WERI-Rb-1 (cell line): ENCODE measurements around the gene CAMK1.

Experiments
- DNase-seq: peaks from one replicate; pipeline ENCODE4 v3.0.0-alpha.2; 2020
- H3K27ac ChIP-seq: fragments of 250-450 bp; sonication (Bioruptor Pico); 2 replicates; pipeline ENCODE4 v1.5.1; 2020; ENCODE audit warnings: mild to moderate bottlenecking, moderate library complexity
- H3K27me3 ChIP-seq: fragments of 250-450 bp; sonication (Bioruptor Pico); 2 replicates; pipeline ENCODE4 v1.5.1; 2021; ENCODE audit warnings: mild to moderate bottlenecking, low read depth, moderate library complexity; ENCODE audit not compliant: insufficient read depth, severe bottlenecking
- H3K36me3 ChIP-seq: fragments of 250-450 bp; sonication (Bioruptor Pico); 2 replicates; pipeline ENCODE4 v1.5.1; 2020; ENCODE audit warnings: mild to moderate bottlenecking, moderate library complexity
- H3K4me3 ChIP-seq: 2 replicates; pipeline ENCODE4 v1.5.1; 2011; ENCODE audit warnings: low read depth, mild to moderate bottlenecking, control low read depth, low read length
- H3K9me3 ChIP-seq: fragments of 250-450 bp; sonication (Bioruptor Pico); 2 replicates; pipeline ENCODE4 v1.5.1; 2021; ENCODE audit warnings: mild to moderate bottlenecking, moderate library complexity; ENCODE audit not compliant: severe bottlenecking
- TF ChIP-seq, protein P1 (sequence below): IDR thresholded peaks from 2 replicates; pipeline ENCODE4 v1.5.1; 2011; ENCODE audit warnings: low read depth, mild to moderate bottlenecking, control low read depth, inconsistent platforms, low read length

Gene CAMK1

DNA sequence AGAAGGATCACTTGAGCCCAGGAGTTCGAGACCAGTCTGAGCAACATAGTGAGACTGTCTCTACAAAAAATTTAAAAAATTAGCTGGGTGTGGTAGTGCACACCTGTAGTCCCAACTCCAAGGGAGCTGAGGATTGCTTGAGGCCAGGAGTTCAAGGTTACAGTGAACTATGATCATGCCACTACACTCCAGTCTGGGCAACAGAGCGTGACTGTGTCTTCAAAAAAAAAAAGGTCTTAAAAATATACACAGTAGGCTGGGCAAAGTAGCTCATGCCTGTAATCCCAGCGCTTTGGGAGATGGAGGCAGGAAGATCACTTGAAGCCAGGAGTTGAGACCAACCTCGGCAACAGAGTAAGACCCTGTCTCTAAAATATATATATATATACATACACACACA is 11.2 kb upstream of the CAMK1 start:
- no peak for DNase-seq
- H3K36me3 ChIP-seq: peaks cover 29% of the 10 kb centered on the region
- TF ChIP-seq, protein P1, sequence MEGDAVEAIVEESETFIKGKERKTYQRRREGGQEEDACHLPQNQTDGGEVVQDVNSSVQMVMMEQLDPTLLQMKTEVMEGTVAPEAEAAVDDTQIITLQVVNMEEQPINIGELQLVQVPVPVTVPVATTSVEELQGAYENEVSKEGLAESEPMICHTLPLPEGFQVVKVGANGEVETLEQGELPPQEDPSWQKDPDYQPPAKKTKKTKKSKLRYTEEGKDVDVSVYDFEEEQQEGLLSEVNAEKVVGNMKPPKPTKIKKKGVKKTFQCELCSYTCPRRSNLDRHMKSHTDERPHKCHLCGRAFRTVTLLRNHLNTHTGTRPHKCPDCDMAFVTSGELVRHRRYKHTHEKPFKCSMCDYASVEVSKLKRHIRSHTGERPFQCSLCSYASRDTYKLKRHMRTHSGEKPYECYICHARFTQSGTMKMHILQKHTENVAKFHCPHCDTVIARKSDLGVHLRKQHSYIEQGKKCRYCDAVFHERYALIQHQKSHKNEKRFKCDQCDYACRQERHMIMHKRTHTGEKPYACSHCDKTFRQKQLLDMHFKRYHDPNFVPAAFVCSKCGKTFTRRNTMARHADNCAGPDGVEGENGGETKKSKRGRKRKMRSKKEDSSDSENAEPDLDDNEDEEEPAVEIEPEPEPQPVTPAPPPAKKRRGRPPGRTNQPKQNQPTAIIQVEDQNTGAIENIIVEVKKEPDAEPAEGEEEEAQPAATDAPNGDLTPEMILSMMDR: no peak
- no peaks in the 10 kb centered on the region for H3K9me3 ChIP-seq
- no peak overlapping the region for H3K4me3 ChIP-seq
- H3K27ac ChIP-seq: no peak overlapping the region
- H3K27me3 ChIP-seq: no peaks in the 10 kb centered on the region

- Histone ChIP-seq H3K36me3 (peaks cover 27% of the 10 kb centered on the region), H3K9me3 (no peaks in the 10 kb centered on the region), H3K4me3 (no peak overlapping the region), H3K27me3 (no peaks in the 10 kb centered on the region), H3K27ac (no peak overlapping the region)
- TF ChIP-seq, protein P1: no peak
- no peak for DNase-seq
Measured at GRCh38 chr3:9780458-9780812, 10.7 kb upstream of the CAMK1 start.

DNA sequence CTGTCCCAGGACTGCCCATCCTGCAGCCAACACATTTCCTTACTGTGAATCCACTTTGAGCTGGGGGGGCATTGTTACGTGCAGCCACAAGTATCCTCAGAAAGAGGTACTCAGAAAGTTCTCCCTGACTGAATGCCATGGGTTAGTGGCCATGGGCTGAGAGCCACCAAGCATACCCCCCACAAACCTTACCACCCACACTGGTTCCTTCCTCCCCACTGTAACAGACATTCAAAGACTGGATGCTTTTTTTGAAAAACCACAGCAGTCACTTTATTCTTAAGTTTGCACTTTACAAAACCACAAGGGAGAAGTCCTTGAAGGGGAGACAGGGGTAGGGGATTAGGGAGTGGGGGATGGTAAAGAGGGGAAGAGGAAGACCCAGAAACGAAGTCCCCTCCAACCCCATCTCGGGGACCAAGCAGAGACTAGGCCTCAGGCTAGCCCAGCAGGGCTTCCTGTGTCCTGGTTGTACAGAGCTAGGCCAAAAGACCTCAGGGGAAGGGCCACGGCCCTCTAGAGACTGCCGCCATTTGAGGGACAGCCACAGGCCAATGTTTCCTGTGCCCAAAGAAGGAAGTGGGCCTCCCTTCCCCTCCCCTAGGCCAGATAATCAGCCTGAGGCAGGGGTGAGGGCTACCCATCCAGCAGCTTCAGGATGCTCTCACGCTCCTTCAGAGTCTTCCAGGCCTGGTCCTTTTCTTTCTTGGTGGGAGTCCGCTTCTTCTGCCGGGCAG is 10.1 kb upstream of the CAMK1 start:
- Histone ChIP-seq H3K27me3 (no peaks in the 10 kb centered on the region), H3K27ac (no peak overlapping the region), H3K36me3 (peaks cover 21% of the 10 kb centered on the region), H3K4me3 (no peak overlapping the region), H3K9me3 (no peaks in the 10 kb centered on the region)
- no peak for DNase-seq
- TF ChIP-seq, protein P1: no peak

GRCh38 chr3:9779075-9779593 is 9.4 kb upstream of the CAMK1 start:
- TF ChIP-seq, protein P1: no peak
- Histone ChIP-seq H3K27ac (no peak overlapping the region), H3K36me3 (peaks cover 16% of the 10 kb centered on the region), H3K27me3 (no peaks in the 10 kb centered on the region), H3K4me3 (no peak overlapping the region), H3K9me3 (no peaks in the 10 kb centered on the region)
- no peak for DNase-seq

DNA sequence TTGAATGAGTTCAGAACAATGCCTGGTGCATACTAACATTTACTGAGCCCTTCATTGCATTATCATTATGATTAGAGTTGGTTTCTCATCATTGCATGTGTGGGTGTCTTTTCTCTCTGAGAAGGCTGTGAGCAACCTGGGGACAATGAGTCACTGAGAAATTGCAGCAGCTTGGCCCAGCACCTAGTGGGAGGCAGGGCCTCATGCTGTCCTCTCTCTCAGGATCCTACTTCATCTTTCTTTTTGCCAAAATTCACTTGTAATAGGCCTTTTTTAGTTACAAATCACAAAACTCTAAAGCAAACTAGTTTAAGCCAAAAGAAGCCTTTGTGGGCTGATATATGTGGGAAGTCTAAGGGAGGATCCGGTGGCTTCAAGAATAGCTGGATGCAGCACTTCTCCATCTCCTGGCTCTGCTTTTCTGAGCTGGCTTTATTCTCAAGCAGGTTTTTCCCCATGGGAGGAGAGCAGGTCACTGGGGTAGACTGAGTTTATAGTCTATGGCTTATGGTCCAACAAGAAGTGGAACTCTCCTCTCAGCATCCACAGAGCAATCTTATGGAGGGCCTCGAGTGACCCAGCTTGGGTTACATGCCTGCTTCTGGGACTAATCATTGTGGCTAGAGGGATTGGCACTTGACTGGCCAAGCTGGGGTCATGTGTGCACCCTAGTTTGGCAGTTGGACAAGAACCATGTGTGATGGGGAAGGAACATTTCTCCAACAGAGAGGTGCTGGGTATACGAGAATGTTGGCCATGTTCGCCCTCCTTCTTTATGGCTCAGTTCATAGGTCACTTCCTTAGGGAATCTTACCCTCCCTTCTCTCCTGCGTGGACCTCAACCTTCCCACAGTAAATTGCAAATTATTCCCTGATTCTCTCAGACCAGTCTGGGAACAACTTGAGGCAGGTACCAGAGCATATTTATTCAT is 8.7 kb upstream of the CAMK1 start:
- TF ChIP-seq, protein P1: no peak
- H3K27ac ChIP-seq: no peak overlapping the region
- no peaks in the 10 kb centered on the region for H3K9me3 ChIP-seq
- no peak for DNase-seq
- peaks cover 9% of the 10 kb centered on the region for H3K36me3 ChIP-seq
- no peak overlapping the region for H3K4me3 ChIP-seq
- no peaks in the 10 kb centered on the region for H3K27me3 ChIP-seq
